Liver (tissue), 9 donors: ENCODE results near the gene FOXN3. TPM values are rescaled to one million over a fixed set of nuclear protein-coding genes. Genes with fewer than 3 reads are reported as not detected.
A peak's percentile ranks its signal among the peaks of the same experiment; 100 is the strongest.

Source experiments
- DNase-seq: peaks from one replicate; pipeline ENCODE4 v3.0.0-alpha.2; 2017; ENCODE audit warnings: low spot score
- H3K27ac ChIP-seq, 2 donors: one replicate each; pipeline ENCODE4 v1.7.0; 2013; ENCODE audit warnings: inconsistent platforms in 2 of 2, low read length in 2 of 2, control low read depth in 1 of 2, low read depth in 1 of 2, mild to moderate bottlenecking in 1 of 2
- H3K27me3 ChIP-seq, 4 donors: one replicate each; pipeline versions ENCODE4 v1.6.1 to v1.7.0; 2013; ENCODE audit warnings: low read length in 3 of 4, inconsistent platforms in 1 of 4, mild to moderate bottlenecking in 1 of 4, moderate library complexity in 1 of 4; ENCODE audit not compliant: control insufficient read depth in 4 of 4, insufficient read depth in 4 of 4
- H3K36me3 ChIP-seq, 4 donors: one replicate each; pipeline versions ENCODE4 v1.6.1 to v1.7.0; 2013; ENCODE audit warnings: low read length in 3 of 4, mild to moderate bottlenecking in 3 of 4, low read depth in 1 of 4, moderate library complexity in 1 of 4; ENCODE audit not compliant: control insufficient read depth in 4 of 4, insufficient read depth in 3 of 4
- H3K4me1 ChIP-seq, 4 donors: one replicate each; pipeline versions ENCODE4 v1.6.1 to v1.7.0; 2013; ENCODE audit warnings: low read length in 3 of 4, mild to moderate bottlenecking in 3 of 4, moderate library complexity in 1 of 4; ENCODE audit not compliant: control insufficient read depth in 4 of 4, insufficient read depth in 4 of 4
- H3K4me3 ChIP-seq, 3 donors: one replicate each; pipeline versions ENCODE4 v1.6.1 to v1.7.0; 2013; ENCODE audit warnings: low read length in 3 of 3, control low read depth in 1 of 3, low read depth in 1 of 3, mild to moderate bottlenecking in 1 of 3
- H3K9ac ChIP-seq, 2 donors: one replicate each; pipeline ENCODE4 v1.7.0; 2013; ENCODE audit warnings: low read length in 2 of 2, mild to moderate bottlenecking in 2 of 2, moderate library complexity in 2 of 2, control low read depth in 1 of 2, low read depth in 1 of 2
- H3K9me3 ChIP-seq, 4 donors: one replicate each; pipeline versions ENCODE4 v1.6.1 to v1.7.0; 2013; ENCODE audit warnings: low read length in 3 of 4; ENCODE audit not compliant: control insufficient read depth in 4 of 4
- EGR1 ChIP-seq, 2 donors: IDR thresholded peaks; 2 replicates each; pipeline ENCODE4 v1.6.1; 2016 to 2018; ENCODE audit warnings: antibody characterized with exemption in 2 of 2, low read depth in 2 of 2
- FOXA1 ChIP-seq: IDR thresholded peaks from 2 replicates; pipeline ENCODE4 v1.6.1; 2016; ENCODE audit warnings: antibody characterized with exemption
- FOXA2 ChIP-seq: IDR thresholded peaks from 2 replicates; pipeline ENCODE4 v1.6.1; 2016; ENCODE audit warnings: antibody characterized with exemption
- HNF4A ChIP-seq, 2 donors: conservative IDR thresholded peaks; 2 replicates each; pipeline ENCODE4 v1.6.1; 2016; ENCODE audit warnings: antibody characterized with exemption in 2 of 2, mild to moderate bottlenecking in 2 of 2
- HNF4G ChIP-seq: IDR thresholded peaks from 2 replicates; pipeline ENCODE4 v1.6.1; 2016; ENCODE audit warnings: antibody characterized with exemption
- NR2F2 ChIP-seq: IDR thresholded peaks from 2 replicates; pipeline ENCODE4 v1.6.1; 2016; ENCODE audit warnings: antibody characterized with exemption
- RAD21 ChIP-seq, 2 donors: IDR thresholded peaks; 2 replicates each; pipeline ENCODE4 v1.6.1; 2016; ENCODE audit warnings: antibody characterized with exemption in 2 of 2, mild to moderate bottlenecking in 2 of 2
- RXRA ChIP-seq, 2 donors: IDR thresholded peaks; 2 replicates each; pipeline ENCODE4 v1.6.1; 2017 to 2018; ENCODE audit warnings: antibody characterized with exemption in 2 of 2, mild to moderate bottlenecking in 1 of 2
- TAF1 ChIP-seq: conservative IDR thresholded peaks from 2 replicates; pipeline ENCODE4 v1.6.1; 2016; ENCODE audit warnings: antibody characterized with exemption, mild to moderate bottlenecking
- WGBS: extraction: QIAGEN DNeasy Blood & Tissue Kit; methylation state at CpG from one replicate; pipeline ENCODE4 v1.1.7; 2013; 5-methylcytosine and 5-hydroxymethylcytosine counted together
- polyA plus RNA-seq, 2 donors: library from polyadenylated mRNA; stranded (reverse) in 1 of 2; unstranded in 1 of 2; fragments of 200-250 nt in 1 of 2; fragments of >200 nt in 1 of 2; fragmentation: Nextera tagmentation in 1 of 2; extraction: Ambion mirVana in 1 of 2; gene quantifications; one replicate each; pipeline versions ENCODE4 v1.2.1 to v1.2.3, GENCODE V29; 2013 to 2015
- total RNA-seq, 2 donors: library from RNA; depleted of rRNA; stranded (reverse); fragments of >200 nt; gene quantifications; one replicate each; pipeline ENCODE4 v1.2.3, GENCODE V29; 2014
- TF ChIP-seq, protein P1 (sequence below): IDR thresholded peaks from 2 replicates; pipeline ENCODE4 v1.6.1; 2016; ENCODE audit warnings: antibody characterized with exemption, mild to moderate bottlenecking
- TF ChIP-seq, protein P2 (sequence below): IDR thresholded peaks from 2 replicates; pipeline ENCODE4 v1.6.1; 2016; ENCODE audit warnings: antibody characterized with exemption
- TF ChIP-seq, protein P3 (sequence below): IDR thresholded peaks from 2 replicates; pipeline ENCODE4 v1.6.1; 2016; ENCODE audit warnings: antibody characterized with exemption
- TF ChIP-seq, protein P4 (sequence below): fragments of 150-350 bp; IDR thresholded peaks from 2 replicates; pipeline ENCODE4 v1.5.1; 2017; ENCODE audit warnings: improper control_type of control experiment, low read depth, low read length; ENCODE audit not compliant: missing input control
- donor health status: healthy.
- donor health status: healthy.
- donor health status: healthy.
- donor health status: healthy.
- donor health status: healthy.

FOXN3 gene
- total and polyA plus RNA-seq, 4 donors, result 17.8 to 44.8 (median 35.3) TPM

DNA sequence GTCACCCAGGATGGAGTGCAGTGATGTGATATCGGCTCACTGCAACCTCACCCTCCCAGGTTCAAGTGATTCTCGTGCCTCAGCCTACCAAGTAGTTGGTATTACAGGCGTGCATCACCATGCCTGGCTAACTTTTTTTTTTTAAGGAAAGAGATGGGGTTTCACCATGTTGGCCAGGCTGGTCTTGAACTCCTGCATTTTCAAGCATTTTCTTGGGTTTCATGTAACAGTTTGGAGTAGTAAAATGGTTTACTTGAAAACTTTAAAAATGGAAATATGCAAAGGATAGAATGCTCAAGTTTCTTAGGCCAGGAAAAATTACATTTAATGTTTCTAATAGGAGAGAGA is 63.3 kb downstream of the FOXN3 start:
- H3K27me3 ChIP-seq, result no peaks in the 10 kb centered on the region
- H3K36me3 ChIP-seq, result peaks cover 0 to 5% (median 2%) of the 10 kb centered on the region in 4 donors
- WGBS, result 95% methylated on average over 3 of the region's 3 CpGs
- no peak for DNase-seq
- H3K4me1 ChIP-seq, result peaks cover 9 to 31% (median 25%) of the 10 kb centered on the region in 4 donors
- H3K9ac ChIP-seq, result no peak overlapping the region
- TF ChIP-seq RXRA (IDR thresholded peaks at IDR 0.05) (no peak), RAD21 (IDR thresholded peaks at IDR 0.05) (no peak), FOXA1 (no peak), HNF4G (no peak), FOXA2 (no peak), EGR1 (IDR thresholded peaks at IDR 0.05; ENCODE audit: low read depth in 2 of 2) (no peak)
- TF ChIP-seq, protein P1, sequence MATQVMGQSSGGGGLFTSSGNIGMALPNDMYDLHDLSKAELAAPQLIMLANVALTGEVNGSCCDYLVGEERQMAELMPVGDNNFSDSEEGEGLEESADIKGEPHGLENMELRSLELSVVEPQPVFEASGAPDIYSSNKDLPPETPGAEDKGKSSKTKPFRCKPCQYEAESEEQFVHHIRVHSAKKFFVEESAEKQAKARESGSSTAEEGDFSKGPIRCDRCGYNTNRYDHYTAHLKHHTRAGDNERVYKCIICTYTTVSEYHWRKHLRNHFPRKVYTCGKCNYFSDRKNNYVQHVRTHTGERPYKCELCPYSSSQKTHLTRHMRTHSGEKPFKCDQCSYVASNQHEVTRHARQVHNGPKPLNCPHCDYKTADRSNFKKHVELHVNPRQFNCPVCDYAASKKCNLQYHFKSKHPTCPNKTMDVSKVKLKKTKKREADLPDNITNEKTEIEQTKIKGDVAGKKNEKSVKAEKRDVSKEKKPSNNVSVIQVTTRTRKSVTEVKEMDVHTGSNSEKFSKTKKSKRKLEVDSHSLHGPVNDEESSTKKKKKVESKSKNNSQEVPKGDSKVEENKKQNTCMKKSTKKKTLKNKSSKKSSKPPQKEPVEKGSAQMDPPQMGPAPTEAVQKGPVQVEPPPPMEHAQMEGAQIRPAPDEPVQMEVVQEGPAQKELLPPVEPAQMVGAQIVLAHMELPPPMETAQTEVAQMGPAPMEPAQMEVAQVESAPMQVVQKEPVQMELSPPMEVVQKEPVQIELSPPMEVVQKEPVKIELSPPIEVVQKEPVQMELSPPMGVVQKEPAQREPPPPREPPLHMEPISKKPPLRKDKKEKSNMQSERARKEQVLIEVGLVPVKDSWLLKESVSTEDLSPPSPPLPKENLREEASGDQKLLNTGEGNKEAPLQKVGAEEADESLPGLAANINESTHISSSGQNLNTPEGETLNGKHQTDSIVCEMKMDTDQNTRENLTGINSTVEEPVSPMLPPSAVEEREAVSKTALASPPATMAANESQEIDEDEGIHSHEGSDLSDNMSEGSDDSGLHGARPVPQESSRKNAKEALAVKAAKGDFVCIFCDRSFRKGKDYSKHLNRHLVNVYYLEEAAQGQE, result no peak
- TF ChIP-seq, protein P2, sequence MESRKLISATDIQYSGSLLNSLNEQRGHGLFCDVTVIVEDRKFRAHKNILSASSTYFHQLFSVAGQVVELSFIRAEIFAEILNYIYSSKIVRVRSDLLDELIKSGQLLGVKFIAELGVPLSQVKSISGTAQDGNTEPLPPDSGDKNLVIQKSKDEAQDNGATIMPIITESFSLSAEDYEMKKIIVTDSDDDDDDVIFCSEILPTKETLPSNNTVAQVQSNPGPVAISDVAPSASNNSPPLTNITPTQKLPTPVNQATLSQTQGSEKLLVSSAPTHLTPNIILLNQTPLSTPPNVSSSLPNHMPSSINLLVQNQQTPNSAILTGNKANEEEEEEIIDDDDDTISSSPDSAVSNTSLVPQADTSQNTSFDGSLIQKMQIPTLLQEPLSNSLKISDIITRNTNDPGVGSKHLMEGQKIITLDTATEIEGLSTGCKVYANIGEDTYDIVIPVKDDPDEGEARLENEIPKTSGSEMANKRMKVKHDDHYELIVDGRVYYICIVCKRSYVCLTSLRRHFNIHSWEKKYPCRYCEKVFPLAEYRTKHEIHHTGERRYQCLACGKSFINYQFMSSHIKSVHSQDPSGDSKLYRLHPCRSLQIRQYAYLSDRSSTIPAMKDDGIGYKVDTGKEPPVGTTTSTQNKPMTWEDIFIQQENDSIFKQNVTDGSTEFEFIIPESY, result no peak
- TF ChIP-seq, protein P3, sequence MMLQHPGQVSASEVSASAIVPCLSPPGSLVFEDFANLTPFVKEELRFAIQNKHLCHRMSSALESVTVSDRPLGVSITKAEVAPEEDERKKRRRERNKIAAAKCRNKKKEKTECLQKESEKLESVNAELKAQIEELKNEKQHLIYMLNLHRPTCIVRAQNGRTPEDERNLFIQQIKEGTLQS, result no peak
- no peaks in the 10 kb centered on the region for H3K9me3 ChIP-seq
- H3K27ac ChIP-seq, result no peak overlapping the region
- H3K4me3 ChIP-seq, result no peak overlapping the region

DNA sequence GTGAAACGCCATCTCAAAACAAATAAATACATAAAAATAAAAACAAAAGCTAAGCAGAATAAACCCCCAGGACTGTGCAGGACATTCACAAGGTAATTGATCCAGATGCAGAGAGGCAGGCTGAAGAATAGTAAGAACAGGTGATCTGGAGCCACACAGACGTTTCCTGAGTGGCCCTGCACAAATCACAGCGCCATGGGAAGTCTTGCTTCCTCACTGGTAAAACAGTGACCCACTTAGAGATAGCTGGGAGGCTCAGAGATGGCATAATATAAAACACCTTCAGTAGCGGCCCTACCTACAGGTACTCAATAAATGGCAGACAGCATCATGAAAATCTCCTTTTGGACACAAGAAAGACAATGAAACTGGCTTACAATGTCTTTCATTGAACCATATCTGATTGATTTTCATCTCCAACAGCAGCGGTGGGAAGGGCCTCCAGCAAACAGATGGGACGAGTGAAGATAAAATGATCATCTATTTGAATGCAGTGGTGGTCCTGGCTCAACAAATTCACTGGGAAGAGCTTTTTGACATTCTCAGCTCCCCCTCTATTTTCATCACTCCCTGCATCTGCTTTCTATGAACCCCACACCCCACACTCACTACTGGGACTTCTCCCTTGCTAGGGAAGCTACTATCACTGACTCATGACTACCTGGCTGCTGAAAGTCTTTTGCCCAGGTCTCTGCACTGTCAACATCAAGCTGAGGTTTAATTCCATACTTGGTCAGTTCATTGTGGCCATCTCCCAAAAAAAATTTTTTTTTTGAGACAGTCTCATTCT is 63.9 kb downstream of the FOXN3 start:
- Histone ChIP-seq H3K27ac (peak overlapping the region; percentile 7 to 84), H3K27me3 (no peaks in the 10 kb centered on the region), H3K9ac (peak overlapping the region in 1 of 2 donors; percentile 87), H3K36me3 (peaks cover 0 to 6% (median 3%) of the 10 kb centered on the region in 4 donors), H3K9me3 (no peaks in the 10 kb centered on the region), H3K4me1 (peaks cover 10 to 31% (median 25%) of the 10 kb centered on the region in 4 donors), H3K4me3 (no peak overlapping the region)
- 84% methylated on average over 6 of the region's 6 CpGs for WGBS
- DNase-seq, result no peak
- TF ChIP-seq HNF4A (conservative IDR thresholded peaks at IDR 0.05) (no peak), TAF1 (no peak), FOXA1 (no peak), RXRA (IDR thresholded peaks at IDR 0.05) (no peak), FOXA2 (no peak), NR2F2 (no peak), RAD21 (IDR thresholded peaks at IDR 0.05) (no peak), HNF4G (no peak)
- TF ChIP-seq, protein P4, sequence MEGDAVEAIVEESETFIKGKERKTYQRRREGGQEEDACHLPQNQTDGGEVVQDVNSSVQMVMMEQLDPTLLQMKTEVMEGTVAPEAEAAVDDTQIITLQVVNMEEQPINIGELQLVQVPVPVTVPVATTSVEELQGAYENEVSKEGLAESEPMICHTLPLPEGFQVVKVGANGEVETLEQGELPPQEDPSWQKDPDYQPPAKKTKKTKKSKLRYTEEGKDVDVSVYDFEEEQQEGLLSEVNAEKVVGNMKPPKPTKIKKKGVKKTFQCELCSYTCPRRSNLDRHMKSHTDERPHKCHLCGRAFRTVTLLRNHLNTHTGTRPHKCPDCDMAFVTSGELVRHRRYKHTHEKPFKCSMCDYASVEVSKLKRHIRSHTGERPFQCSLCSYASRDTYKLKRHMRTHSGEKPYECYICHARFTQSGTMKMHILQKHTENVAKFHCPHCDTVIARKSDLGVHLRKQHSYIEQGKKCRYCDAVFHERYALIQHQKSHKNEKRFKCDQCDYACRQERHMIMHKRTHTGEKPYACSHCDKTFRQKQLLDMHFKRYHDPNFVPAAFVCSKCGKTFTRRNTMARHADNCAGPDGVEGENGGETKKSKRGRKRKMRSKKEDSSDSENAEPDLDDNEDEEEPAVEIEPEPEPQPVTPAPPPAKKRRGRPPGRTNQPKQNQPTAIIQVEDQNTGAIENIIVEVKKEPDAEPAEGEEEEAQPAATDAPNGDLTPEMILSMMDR, result no peak
- TF ChIP-seq, protein P3, result no peak
- TF ChIP-seq, protein P2, result no peak
